ENCODE data around the gene LRTM2.

DNA sequence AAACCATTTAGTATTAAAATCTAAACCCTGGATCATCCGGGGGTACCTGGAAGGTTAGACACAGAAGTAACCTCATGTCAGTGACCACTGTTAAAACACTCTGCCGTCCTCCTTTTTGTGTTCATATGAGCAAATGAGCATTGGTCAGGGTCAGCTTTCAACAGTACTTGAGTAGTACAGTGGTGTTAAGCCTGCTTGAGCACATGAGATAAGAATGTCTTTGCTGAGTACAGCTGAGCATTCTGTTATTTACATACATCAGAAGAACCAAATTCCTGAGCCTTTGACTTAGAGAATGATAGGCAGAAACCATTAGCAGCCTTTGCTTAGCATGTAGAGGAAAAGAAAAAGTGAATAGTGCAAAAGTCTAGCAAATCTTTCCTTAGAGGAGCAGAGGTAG, 38.6 kb upstream of the LRTM2 start:
- TF ChIP-seq, protein P1, sequence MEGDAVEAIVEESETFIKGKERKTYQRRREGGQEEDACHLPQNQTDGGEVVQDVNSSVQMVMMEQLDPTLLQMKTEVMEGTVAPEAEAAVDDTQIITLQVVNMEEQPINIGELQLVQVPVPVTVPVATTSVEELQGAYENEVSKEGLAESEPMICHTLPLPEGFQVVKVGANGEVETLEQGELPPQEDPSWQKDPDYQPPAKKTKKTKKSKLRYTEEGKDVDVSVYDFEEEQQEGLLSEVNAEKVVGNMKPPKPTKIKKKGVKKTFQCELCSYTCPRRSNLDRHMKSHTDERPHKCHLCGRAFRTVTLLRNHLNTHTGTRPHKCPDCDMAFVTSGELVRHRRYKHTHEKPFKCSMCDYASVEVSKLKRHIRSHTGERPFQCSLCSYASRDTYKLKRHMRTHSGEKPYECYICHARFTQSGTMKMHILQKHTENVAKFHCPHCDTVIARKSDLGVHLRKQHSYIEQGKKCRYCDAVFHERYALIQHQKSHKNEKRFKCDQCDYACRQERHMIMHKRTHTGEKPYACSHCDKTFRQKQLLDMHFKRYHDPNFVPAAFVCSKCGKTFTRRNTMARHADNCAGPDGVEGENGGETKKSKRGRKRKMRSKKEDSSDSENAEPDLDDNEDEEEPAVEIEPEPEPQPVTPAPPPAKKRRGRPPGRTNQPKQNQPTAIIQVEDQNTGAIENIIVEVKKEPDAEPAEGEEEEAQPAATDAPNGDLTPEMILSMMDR (IDR thresholded peaks at IDR 0.05): no peak
- TF ChIP-seq POLR2A (IDR thresholded peaks at IDR 0.05) (no peak), POLR2AphosphoS5 (IDR thresholded peaks at IDR 0.05) (no peak), EP300 (IDR thresholded peaks at IDR 0.05) (no peak)
